Activated T-cell treated with anti-CD3 and anti-CD28 coated beads for 1 hour (primary cell): ENCODE data around the gene ZNF394.

ENCODE experiments used
- DNase-seq: peaks from one replicate; pipeline ENCODE4 v3.0.0-alpha.2; 2020; ENCODE audit warnings: low read depth

ZNF394 gene

GRCh38 chr7:99449326-99449725, 50.8 kb downstream of the ZNF394 start:
- no peak for DNase-seq

GRCh38 chr7:99448855-99449254, 51.2 kb downstream of the ZNF394 start:
- DNase-seq, result no peak

GRCh38 chr7:99447943-99448342, 52.1 kb downstream of the ZNF394 start:
- no peak for DNase-seq

GRCh38 chr7:99446096-99446495, 54.0 kb downstream of the ZNF394 start:
- DNase-seq, result no peak
